ENCODE results near the gene C11orf54.
"Not testable (repeated sequence)": the region's sequence is repeated elsewhere in the genome, so short reads cannot be mapped to it uniquely, and the experiment has no call there.

Gene C11orf54

GRCh38 chr11:93735627-93736026 is 5.8 kb upstream of the C11orf54 start:
- DNase-seq, result no peak

GRCh38 chr11:93736129-93736528 is 5.3 kb upstream of the C11orf54 start:
- peak; percentile 18 for DNase-seq

GRCh38 chr11:93737904-93738612 is 3.4 kb upstream of the C11orf54 start:
- peak; percentile 5 for DNase-seq

GRCh38 chr11:93738647-93739081 is 2.8 kb upstream of the C11orf54 start:
- DNase-seq, result no peak

- DNase-seq, result peak; percentile 71
These were observed 1.3 kb upstream of the C11orf54 start for GRCh38 chr11:93740031-93740729.

- DNase-seq, result peak; percentile 60
These were observed 760 bp upstream of the C11orf54 start for GRCh38 chr11:93740730-93741093.

- no peak for DNase-seq
These were observed 382 bp downstream of the C11orf54 start for GRCh38 chr11:93741882-93742226.

- DNase-seq, result no peak
These were observed 1.8 kb downstream of the C11orf54 start for GRCh38 chr11:93743291-93743690.

GRCh38 chr11:93744669-93745004 is 3.2 kb downstream of the C11orf54 start:
- DNase-seq, result no peak

GRCh38 chr11:93745005-93745755 is 3.7 kb downstream of the C11orf54 start:
- not testable (repeated sequence) for DNase-seq

- no peak for DNase-seq
These were observed 4.6 kb downstream of the C11orf54 start for GRCh38 chr11:93746101-93746500.

GRCh38 chr11:93747122-93747521 is 5.7 kb downstream of the C11orf54 start:
- no peak for DNase-seq

GRCh38 chr11:93751001-93751400 is 9.5 kb downstream of the C11orf54 start:
- no peak for DNase-seq

- DNase-seq, result no peak
These were observed 11.8 kb downstream of the C11orf54 start for GRCh38 chr11:93753241-93753640.

- no peak for DNase-seq
These were observed 15.3 kb downstream of the C11orf54 start for GRCh38 chr11:93756748-93757147.

- no peak for DNase-seq
These were observed 15.8 kb downstream of the C11orf54 start for GRCh38 chr11:93757301-93757700.

- no peak for DNase-seq
These were observed 16.7 kb downstream of the C11orf54 start for GRCh38 chr11:93757924-93758865.

- DNase-seq, result not testable (repeated sequence)
These were observed 17.7 kb downstream of the C11orf54 start for GRCh38 chr11:93759123-93759522.

- DNase-seq, result no peak
These were observed 20.4 kb downstream of the C11orf54 start for GRCh38 chr11:93761910-93762309.

- DNase-seq, result no peak
These were observed 24.1 kb downstream of the C11orf54 start for GRCh38 chr11:93765551-93765950.

GRCh38 chr11:93766504-93766903 is 25.0 kb downstream of the C11orf54 start:
- no peak for DNase-seq

GRCh38 chr11:93767018-93767417 is 25.5 kb downstream of the C11orf54 start:
- no peak for DNase-seq

- no peak for DNase-seq
These were observed 28.7 kb downstream of the C11orf54 start for GRCh38 chr11:93770160-93770559.

Data from fibroblast of skin of right quadriceps (primary cell).